ENCODE data around the gene VAMP3.
A peak's percentile ranks its signal among the peaks of the same experiment; 100 is the strongest.

The VAMP3 gene

DNA sequence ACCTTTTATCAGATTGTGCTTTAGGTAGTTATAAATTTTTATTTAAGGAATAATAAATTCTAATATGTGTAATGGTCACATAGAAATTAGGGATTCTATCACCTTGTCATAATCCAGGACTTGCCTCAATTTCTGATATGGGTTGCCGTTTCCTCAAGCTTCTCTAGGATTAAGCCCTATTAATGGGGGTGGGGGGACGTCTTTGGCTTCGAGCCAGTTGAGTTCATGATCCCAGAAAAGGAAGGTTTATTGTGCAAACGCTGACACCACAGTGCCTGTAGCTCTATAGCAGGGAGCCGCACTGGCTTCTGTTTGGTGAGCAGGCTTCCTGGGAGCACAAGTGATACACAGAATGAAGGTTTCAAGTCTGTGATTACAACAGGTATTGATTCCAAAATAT is 22.0 kb upstream of the VAMP3 start:
- in situ Hi-C loops (cut with HindIII; ENCODE audit: low sequenced_read_pairs): no loop called here
- TF ChIP-seq, protein P1, sequence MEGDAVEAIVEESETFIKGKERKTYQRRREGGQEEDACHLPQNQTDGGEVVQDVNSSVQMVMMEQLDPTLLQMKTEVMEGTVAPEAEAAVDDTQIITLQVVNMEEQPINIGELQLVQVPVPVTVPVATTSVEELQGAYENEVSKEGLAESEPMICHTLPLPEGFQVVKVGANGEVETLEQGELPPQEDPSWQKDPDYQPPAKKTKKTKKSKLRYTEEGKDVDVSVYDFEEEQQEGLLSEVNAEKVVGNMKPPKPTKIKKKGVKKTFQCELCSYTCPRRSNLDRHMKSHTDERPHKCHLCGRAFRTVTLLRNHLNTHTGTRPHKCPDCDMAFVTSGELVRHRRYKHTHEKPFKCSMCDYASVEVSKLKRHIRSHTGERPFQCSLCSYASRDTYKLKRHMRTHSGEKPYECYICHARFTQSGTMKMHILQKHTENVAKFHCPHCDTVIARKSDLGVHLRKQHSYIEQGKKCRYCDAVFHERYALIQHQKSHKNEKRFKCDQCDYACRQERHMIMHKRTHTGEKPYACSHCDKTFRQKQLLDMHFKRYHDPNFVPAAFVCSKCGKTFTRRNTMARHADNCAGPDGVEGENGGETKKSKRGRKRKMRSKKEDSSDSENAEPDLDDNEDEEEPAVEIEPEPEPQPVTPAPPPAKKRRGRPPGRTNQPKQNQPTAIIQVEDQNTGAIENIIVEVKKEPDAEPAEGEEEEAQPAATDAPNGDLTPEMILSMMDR (IDR thresholded peaks at IDR 0.05; ENCODE audit: low read depth, low read length, missing control alignments): no peak

DNA sequence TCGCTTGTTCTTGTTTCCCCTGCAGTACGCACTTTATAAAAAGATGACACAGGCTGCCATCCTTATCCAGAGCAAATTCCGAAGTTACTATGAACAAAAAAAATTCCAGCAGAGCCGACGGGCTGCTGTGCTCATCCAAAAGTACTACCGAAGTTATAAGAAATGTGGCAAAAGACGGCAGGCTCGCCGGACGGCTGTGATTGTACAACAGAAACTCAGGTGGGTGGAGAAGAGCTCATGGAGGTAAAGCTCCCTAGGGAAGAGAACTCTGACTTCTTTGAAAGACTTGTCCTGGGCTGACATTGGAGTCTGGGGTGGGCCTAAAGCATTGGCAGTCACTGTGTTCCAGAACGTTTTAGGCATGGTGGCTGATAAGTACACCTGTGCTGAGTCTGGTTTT is 19.9 kb upstream of the VAMP3 start:
- no peak overlapping the region for H3K4me3 ChIP-seq (ENCODE audit: low read depth, low read length)
- TF ChIP-seq, protein P1 (IDR thresholded peaks at IDR 0.05; ENCODE audit: low read depth, low read length, missing control alignments): no peak
- no peak for DNase-seq (ENCODE audit: low read depth)
- in situ Hi-C loops (cut with HindIII; ENCODE audit: low sequenced_read_pairs): no loop called here

More for the DNA sequence above, 22.0 kb upstream of the VAMP3 start:
- DNase-seq (ENCODE audit: low read depth): no peak
- H3K4me3 ChIP-seq (ENCODE audit: low read depth, low read length): no peak overlapping the region

DNA sequence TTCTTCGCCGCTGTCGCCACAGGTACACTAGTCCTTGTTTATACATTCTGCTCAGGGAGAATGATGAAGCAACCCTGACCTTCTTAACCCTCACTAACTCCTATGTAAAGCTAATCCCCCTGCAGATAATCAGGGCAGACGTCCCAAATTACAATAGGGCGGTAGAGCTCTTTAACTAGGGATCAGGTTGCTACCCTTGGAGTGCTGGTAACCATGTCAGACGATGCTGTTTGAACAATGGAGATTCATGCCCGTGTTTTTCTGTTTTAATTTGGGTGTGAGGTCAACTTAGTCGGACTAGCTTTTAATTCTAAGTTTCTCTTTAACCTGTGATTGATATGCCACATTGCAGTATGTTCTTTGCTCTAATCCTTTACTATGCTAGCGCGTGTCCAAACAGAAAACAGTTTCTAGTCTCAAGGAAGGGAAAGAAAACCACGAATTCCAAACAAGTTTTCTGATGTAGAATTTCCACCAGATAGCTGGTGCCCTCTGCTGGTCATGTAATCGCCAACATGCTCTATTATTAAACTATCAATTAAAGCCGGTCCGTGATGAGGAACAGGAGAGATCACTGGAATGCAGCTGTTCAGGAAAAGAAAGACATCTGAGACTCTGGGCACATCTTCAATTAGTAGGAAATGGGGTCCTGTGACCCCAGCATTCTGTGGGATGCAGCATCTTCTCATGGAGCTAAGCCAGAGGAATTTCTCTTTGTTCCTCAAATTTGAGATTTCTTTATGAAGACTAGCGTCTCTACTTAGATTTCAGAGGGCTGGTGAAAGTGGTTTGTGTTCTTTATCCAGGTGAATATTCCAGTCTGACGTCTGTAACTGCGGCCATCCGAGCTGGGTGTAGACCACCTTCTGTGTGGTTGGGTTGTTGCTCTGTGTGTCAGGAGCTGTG is 18.3 kb upstream of the VAMP3 start:
- in situ Hi-C loops (cut with HindIII; ENCODE audit: low sequenced_read_pairs): no loop called here
- DNase-seq (ENCODE audit: low read depth): peak; percentile 67
- TF ChIP-seq, protein P1 (IDR thresholded peaks at IDR 0.05; ENCODE audit: low read depth, low read length, missing control alignments): peak; percentile 74
- peak overlapping the region; percentile 17 for H3K4me3 ChIP-seq (ENCODE audit: low read depth, low read length)

DNA sequence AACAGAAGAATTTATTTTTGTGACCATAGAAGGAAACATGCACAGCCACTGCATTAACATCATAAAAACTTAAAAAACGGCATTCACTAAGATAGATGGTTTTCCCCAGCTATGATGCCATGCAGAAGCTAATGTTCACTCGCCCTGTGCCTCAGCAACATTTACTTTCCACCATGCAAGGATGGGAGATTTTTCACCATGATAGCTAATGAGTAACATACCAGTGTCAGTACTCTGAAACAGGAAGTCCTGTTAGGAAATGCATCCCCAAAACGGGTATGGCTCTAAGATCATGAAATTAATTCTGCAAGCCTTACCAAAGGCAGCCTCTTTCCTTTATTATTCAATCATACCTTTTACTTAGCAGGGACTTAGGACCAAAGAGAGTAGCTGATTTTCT is 17.5 kb upstream of the VAMP3 start:
- in situ Hi-C loops (cut with HindIII; ENCODE audit: low sequenced_read_pairs): no loop called here
- no peak overlapping the region for H3K4me3 ChIP-seq (ENCODE audit: low read depth, low read length)
- DNase-seq (ENCODE audit: low read depth): no peak
- TF ChIP-seq, protein P1 (IDR thresholded peaks at IDR 0.05; ENCODE audit: low read depth, low read length, missing control alignments): no peak

DNA sequence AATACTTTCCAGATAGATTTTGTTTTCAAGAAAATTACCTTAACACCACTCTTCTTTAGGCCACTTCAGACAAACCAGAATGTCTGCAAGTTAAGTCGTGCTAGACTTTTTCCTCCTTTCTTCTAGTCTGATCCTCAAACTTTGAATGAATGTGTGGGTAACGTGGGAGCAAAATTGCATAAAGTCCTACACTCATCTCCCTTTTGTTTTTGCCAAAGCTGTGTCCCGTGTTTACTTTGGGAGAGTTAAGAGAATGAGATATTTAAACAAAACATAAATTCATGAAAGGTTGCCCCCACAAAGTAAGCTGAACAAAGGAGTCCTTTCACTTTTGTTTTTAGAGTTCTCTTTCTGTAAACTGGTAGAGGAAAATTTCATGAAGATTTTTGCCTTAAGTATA is 16.9 kb upstream of the VAMP3 start:
- in situ Hi-C loops (cut with HindIII; ENCODE audit: low sequenced_read_pairs): no loop called here
- TF ChIP-seq, protein P1 (IDR thresholded peaks at IDR 0.05; ENCODE audit: low read depth, low read length, missing control alignments): no peak
- no peak for DNase-seq (ENCODE audit: low read depth)
- no peak overlapping the region for H3K4me3 ChIP-seq (ENCODE audit: low read depth, low read length)

DNA sequence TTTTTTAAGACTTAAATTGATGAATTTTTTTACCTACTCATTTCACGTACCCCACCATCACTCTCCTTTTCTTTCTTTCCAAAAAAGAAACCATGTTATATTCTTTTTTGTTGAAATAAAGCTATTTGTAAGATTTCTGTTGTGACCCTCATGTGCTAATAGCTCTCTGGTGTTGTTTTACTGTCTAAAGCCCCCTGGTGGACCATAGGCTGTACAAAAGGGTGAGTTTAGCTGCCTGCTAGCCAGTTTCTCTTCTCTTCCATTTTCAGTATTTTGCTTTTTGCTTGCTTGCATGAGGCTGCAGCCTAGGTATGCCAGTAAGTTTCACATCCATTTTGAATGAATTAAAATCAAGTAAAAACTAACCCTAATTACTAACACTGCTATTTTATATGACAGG is 15.6 kb upstream of the VAMP3 start:
- H3K4me3 ChIP-seq (ENCODE audit: low read depth, low read length): no peak overlapping the region
- TF ChIP-seq, protein P1 (IDR thresholded peaks at IDR 0.05; ENCODE audit: low read depth, low read length, missing control alignments): peak; percentile 66
- DNase-seq (ENCODE audit: low read depth): no peak
- in situ Hi-C loops (cut with HindIII; ENCODE audit: low sequenced_read_pairs): no loop called here
